ENCODE results near the gene DNAAF1. TPM values are rescaled to one million over a fixed set of nuclear protein-coding genes. Genes with fewer than 3 reads are reported as not detected.

Gene DNAAF1
- total RNA-seq, 1 donor from 2014 or later: not detected

- no peak for TF ChIP-seq CTCF (IDR thresholded peaks at IDR 0.05)
- DNase-seq (no peak), ATAC-seq (ENCODE audit: low read depth) (no peak)
- peaks cover 10% of the 10 kb centered on the region for H3K27me3 Mint-ChIP-seq
- ChIA-PET CTCF (no interaction called here), POLR2A (no interaction called here)
- no peak overlapping the region for H3K4me3 Mint-ChIP-seq
- intact Hi-C loops (cut with micrococcal nuclease): no loop called here
- H3K9me3 Mint-ChIP-seq: no peaks in the 10 kb centered on the region
- H3K4me1 Mint-ChIP-seq: no peaks in the 10 kb centered on the region
- H3K36me3 Mint-ChIP-seq (ENCODE audit: low read depth): no peaks in the 10 kb centered on the region
- no peak overlapping the region for H3K27ac Mint-ChIP-seq
Observed at GRCh38 chr16:84225126-84225525, 80.0 kb downstream of the DNAAF1 start.

- Mint-ChIP-seq H3K27me3 (peaks cover 10% of the 10 kb centered on the region), H3K27ac (no peak overlapping the region), H3K36me3 (ENCODE audit: low read depth) (no peaks in the 10 kb centered on the region), H3K9me3 (no peaks in the 10 kb centered on the region), H3K4me3 (no peak overlapping the region), H3K4me1 (no peaks in the 10 kb centered on the region)
- ChIA-PET POLR2A (no interaction called here), CTCF (no interaction called here)
- DNase-seq: no peak
- intact Hi-C loops (cut with micrococcal nuclease): no loop called here
- ATAC-seq (ENCODE audit: low read depth): no peak
- no peak for TF ChIP-seq CTCF (IDR thresholded peaks at IDR 0.05)
Observed at GRCh38 chr16:84225571-84225970, 80.5 kb downstream of the DNAAF1 start.

GRCh38 chr16:84226026-84226425, 80.9 kb downstream of the DNAAF1 start:
- no peak overlapping the region for H3K4me3 Mint-ChIP-seq
- TF ChIP-seq CTCF (IDR thresholded peaks at IDR 0.05): no peak
- intact Hi-C loops (cut with micrococcal nuclease): no loop called here
- H3K27me3 Mint-ChIP-seq: peaks cover 7% of the 10 kb centered on the region
- H3K4me1 Mint-ChIP-seq: no peaks in the 10 kb centered on the region
- H3K9me3 Mint-ChIP-seq: no peaks in the 10 kb centered on the region
- H3K36me3 Mint-ChIP-seq (ENCODE audit: low read depth): no peaks in the 10 kb centered on the region
- DNase-seq: no peak
- no peak for ATAC-seq (ENCODE audit: low read depth)
- POLR2A ChIA-PET: no interaction called here
- H3K27ac Mint-ChIP-seq: no peak overlapping the region
- CTCF ChIA-PET: no interaction called here

Other genes starting within 250 kb of the DNAAF1 start
- gene MLYCD, start 246.2 kb upstream of the DNAAF1 start, total RNA-seq: 8.7 and 10.8 TPM in 2 replicates
- 1.6 TPM in 2 replicates for gene OSGIN1, start 192.1 kb upstream of the DNAAF1 start, total RNA-seq
- not detected in 2 replicates for gene NECAB2, start 177.1 kb upstream of the DNAAF1 start, total RNA-seq
- gene SLC38A8, start 102.5 kb upstream of the DNAAF1 start, total RNA-seq: not detected in 2 replicates
- 74.1 and 79.2 TPM in 2 replicates for gene MBTPS1, start 28.4 kb upstream of the DNAAF1 start, total RNA-seq
- gene HSDL1, start 131 bp upstream of the DNAAF1 start, total RNA-seq: 13.1 and 15.3 TPM in 2 replicates
- 79.6 and 85.1 TPM in 2 replicates for gene TAF1C, start 41.7 kb downstream of the DNAAF1 start, total RNA-seq
- not detected in 2 replicates for gene ADAD2, start 45.8 kb downstream of the DNAAF1 start, total RNA-seq
- not detected in 2 replicates for gene KCNG4, start 94.7 kb downstream of the DNAAF1 start, total RNA-seq
- gene WFDC1, start 149.6 kb downstream of the DNAAF1 start, total RNA-seq: not detected in 2 replicates
- not detected in 2 replicates for gene ATP2C2, start 223.2 kb downstream of the DNAAF1 start, total RNA-seq